Activated naive CD4-positive, alpha-beta T cell treated with anti-CD3 and anti-CD28 coated beads, Interleukin-2, amount 50 U/mL, for 16 hours (primary cell): Measurements from ENCODE around the gene CACNB4.
"Not testable (repeated sequence)": the region's sequence is repeated elsewhere in the genome, so short reads cannot be mapped to it uniquely, and the experiment has no call there.

ENCODE experiments used
- DNase-seq: peaks from one replicate; pipeline ENCODE4 v3.0.0-alpha.2; 2020

CACNB4 gene

DNA sequence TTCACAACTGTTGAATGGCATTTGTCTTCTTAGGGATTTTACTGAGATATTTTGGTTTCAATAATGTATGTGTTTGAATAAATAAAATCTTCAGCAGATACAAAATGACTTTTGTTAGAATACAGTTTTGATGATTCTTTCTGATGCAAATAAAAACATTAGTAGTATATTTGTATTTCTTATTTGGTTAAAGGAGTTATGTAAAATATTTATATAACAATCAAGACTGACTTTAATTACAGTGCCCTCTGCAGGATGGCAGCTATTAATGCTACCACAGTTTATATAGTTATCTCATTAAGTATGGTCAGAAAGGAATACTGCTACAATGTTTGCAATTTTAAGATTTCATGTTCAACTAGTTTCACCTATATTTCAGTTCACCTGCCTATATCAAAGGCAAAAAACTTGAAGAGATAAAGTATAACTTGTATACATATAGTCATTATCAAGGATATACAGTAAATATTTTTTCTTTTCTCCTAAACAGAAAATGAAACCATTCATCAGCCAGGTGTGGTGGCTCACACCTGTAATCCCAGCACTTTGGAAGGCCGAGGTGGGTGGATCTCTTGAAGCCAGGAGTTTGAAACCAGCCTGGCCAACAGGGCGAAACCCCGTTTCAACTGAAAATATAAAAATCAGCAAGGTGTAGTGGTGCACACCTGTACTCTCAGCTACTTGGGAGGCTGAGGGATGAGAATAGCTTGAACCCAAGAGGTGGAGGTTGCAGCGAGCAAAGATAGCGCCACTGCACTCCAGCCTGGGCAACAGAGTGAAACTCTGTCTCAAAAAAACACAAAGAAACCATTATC, 290.4 kb downstream of the CACNB4 start:
- no peak for DNase-seq

DNA sequence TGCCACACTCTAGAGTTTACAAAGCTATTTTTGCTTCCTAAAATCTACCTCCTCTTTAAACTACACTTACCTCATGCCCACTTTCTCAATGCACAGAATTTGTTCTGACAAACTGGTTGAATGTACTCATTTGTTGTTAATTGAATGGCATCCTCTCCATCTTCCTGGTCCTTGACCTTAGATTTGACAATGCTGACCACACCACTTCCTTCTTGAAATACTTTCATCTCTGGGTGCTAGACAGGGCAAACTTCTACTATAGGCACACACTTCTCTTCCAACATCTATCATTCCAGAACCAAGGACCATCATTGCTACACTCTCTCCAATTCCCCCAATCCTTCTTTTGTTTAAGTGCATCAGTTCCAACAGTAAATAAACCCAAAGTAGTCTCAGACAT, 292.9 kb downstream of the CACNB4 start:
- no peak for DNase-seq

DNA sequence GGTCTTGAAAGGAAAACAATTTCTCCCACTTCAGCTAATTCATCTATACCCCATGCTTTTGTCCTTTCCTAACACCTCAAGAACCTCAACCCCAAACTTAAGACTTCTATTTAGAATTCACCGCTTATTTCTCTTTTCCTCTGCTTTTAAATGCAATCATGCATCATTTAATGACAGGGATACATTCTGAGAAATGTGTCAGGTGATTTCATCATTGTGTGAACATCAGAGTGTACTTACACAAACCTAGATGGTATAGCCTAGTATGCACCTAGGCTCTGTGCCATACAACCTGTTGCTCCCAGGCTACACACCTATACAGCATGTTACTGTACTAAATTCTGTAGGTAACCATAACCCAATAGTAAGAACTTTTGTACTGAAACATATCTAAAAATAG, 293.5 kb downstream of the CACNB4 start:
- DNase-seq, result no peak

DNA sequence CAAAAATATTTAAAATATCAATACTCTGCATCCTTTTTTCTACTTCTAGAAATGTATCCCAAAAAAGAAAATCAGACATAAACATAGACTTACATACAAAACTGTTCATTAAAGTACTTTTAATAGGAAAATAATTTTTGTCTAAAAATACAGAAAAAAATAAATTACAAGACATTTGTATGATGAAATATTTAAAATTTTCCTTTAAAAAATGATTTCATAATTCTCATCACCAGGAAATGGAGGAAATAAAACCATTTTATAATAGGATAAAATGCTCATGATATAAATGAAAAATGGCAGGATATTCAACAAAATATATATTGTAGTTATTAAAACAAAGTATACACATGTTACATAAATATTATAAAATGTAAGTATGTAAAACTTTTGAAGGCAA, 295.0 kb downstream of the CACNB4 start:
- DNase-seq, result no peak

DNA sequence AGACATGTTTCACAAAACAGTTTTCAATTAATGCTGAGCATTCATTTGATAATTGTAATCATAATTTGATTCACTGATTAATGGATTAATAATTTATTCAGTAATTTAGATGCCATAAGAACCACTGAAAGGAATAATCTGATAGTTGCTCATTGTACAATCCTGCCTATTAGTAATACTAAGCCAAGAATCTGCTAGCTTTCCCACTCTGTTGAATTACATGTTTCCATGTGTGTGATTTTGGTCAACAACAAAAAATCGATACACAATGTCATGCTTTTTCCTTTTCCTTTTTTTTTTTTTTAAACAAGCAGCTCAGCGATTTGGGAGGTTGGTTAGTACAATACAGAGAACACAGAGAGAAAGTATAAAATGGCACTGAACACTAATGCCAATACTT, 296.5 kb downstream of the CACNB4 start:
- DNase-seq, result no peak

DNA sequence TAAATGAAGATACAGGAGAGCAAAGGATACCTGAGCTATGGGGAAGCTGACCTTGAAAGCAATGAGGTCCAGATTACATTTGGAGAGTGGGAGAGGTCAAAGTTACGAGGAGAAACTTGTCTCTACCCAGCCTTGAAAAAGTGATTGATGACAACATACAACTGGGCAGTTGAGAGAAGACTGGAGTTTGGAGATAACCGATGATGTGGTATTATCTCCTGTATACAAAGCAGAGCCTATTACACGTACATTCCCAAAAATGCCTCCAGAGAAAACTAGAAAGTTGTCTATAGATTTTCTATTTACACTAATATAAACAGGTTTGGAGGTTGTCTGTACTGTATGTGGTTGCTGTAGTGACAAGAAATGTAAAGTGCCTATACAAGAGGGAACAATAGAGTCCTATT, 299.0 kb downstream of the CACNB4 start:
- no peak for DNase-seq

DNA sequence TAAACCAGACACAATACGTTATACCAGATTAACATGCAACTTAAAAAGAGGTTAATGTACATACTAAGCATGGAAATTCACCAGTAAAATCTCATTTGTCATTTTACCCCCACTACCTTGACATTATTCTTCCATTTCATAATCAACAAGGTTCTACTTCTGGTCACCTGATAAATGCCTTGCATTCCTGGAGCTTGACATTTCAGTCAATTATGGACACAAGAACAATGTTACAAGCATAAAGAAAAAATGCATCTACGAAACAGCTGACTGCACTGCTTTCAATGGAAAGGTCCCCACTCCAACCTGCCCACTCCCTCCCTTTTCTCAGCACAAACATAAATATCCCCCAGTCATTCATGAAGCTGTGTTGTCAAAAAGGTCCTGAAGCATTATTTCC, 302.1 kb downstream of the CACNB4 start:
- DNase-seq, result no peak

DNA sequence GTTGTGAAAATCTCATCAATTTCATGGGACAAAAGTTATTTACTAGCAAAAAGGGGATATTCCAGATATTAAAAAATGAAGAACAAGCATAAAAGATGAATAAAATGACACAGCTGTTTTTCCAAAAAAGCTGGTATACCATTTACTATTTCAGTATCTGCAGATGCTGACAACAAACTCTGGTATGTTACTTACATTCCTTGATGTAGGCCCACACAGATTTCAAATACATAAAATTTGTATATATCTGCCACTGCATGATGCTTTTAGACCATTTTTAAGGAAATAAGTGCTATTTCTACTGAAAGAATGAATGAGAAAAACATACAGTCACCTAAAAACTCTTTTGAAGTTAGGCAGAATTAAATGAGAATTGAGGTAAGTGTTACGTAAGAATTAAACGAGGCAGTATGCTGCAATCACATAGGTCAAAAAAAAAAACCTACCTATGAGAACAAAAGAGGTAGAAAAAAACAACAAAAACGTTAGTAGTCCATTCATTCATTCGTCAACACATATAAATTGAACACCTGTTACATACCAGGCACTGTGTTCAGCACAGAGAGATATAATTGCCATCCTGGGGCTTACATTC, 303.1 kb downstream of the CACNB4 start:
- DNase-seq, result no peak

DNA sequence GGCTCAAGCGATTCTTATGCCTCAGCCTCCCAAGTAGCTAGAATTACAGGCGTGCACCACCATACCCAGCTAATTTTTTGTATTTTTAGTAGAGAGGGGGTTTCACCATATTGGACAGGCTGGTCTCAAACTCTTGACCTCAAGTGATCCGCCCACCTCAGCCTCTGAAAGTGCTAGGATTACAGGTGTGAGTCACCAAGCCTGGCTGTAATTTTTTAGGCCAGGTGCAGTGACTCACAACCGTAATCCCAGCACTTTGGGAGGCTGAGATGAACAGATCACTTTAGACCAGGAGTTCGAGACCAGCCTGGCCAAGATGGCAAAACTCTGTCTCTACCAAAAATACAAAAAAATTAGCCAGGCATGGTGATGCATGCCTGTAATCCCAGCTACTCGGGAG, 304.4 kb downstream of the CACNB4 start:
- not testable (repeated sequence) for DNase-seq

DNA sequence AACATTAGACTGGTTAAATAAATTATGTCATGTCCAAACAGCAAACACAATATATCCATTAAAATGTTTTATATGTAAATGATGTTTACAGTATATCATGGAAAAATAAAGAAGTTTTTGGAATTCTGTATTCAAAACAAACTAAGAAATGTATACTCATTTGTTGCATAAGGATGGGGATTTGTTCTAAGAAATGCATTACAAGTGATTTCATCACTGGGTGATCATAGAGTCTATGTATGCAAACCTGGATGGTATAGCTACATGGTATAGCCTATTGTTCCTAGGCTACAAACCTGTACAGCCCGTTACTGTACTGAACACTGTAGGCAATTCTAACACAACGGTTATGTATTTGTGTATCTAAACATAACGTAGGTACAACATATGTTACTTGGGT, 305.7 kb downstream of the CACNB4 start:
- no peak for DNase-seq

DNA sequence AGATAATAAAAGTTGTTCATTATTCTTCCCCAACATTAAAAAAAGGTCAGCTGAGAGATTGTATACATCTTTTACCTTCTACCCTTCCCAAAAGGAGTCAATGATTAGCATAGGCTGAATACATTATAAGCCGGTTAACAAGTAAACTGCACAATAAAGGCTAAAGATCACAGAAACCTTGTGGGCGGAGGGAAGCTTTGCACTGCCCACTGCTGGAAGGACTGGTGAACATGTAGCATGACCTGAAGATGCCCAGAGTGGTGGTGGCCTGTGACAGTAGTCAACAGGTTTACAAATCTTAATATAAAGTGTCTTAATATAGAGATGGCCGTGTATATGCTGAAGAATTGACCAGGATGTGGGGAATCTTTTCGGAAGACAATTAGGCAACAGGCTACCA, 306.3 kb downstream of the CACNB4 start:
- no peak for DNase-seq

DNA sequence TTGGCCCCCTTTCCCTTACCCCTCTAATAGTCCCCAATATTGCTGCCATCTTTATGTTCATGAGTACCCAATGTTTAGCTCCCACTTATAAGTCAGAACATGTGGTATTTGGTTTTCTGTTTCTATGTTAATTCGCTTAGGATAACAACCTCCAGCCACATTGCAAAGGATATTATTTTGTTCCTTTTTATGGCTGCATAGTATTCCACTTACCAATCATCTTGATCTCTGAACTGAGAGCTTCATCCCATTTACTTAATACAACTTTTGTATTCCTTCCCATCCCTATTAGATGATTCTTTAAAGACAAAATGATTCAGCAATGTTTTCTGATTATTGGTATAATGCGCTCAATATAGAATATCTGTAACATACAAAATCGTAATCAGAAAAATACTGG, 307.3 kb downstream of the CACNB4 start:
- no peak for DNase-seq

DNA sequence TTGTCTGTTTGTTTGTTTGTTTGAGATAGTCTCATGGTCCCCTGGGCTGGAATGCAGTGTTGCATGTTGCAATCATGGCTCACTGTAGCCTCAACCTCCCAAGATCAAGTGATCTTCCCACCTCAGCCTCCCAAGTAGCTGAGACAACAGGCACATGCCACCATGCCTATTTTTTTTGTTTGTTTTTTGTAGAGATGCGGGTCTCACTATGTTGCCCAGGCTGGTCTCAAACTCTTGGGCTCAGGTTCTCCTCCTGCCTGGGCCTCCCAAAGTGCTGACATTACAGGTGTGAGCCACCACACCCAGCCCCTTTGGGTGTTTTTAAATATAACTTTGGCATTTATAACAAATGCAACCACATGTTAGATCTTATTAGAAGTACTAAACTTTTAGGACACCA, 308.2 kb downstream of the CACNB4 start:
- DNase-seq, result no peak

DNA sequence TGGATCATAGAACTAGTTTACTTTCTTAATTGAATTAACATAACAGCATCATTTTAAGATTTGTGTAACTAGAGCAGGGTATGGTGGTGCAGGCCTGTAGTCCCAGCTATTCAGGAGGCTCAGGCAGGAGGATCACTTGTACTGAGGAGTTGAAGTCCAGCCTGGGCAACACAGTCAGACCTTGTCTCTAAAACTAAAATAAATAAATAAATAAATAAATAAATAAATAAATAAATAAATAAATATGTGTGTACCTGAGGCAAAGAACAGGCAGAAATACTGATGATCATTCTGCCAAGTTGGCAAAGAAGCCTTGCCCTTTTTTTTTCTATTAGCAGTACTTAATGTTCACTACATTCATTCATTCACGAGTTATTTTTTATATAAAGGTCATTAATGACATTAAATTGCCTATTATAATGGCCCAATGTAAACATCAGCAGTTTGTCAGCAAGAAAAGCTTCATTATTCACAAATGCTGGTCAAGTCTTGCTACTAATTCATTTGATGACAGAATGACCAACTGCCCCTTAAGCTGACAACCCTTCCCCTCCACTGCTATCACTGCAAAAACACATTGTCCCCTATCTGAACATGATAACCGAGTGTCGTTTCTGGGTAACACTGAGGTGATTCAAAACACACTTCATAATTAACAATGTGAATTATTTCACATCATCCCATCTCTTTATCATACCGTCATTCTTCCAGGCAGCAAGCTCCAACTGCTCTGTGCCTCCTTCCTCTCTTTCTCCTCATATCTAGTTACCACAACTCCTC, 309.6 kb downstream of the CACNB4 start:
- no peak for DNase-seq

DNA sequence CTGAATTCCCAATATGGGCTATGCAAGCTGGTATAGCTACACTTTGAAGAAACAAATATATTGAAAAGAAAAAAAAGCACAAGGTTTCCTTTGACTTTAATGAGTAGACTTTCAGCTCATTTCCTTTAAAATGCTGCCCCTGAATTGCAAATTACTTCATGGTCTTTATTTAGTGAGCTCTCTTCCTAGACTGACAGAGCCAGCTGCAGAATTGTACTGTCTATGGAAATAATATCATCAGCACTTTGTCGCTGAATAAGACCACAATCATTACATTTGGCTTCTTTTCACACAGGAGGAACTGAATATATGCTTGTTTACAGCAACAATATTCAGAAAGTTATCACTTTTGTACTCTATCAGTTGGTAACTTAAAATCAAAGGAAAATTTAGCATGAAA, 312.4 kb downstream of the CACNB4 start:
- DNase-seq, result no peak

DNA sequence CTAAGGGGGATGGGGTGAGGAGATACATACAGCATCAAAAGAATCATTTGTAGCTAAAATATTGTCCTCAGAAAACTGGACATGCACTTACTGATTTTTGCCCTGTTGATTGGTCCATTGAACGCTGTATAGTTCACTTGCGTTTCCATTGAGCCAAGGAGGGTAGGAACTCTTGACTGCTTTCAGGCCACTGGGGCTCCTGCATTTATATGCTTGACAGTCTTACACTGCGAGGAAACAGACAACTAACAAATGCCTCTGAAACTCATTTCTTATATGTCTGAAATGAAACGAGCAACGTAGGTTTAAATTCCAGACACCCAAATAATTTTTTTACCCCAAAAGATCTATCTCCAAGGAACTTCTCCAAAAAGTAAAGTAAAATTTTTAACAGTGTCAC, 312.8 kb downstream of the CACNB4 start:
- DNase-seq, result no peak

DNA sequence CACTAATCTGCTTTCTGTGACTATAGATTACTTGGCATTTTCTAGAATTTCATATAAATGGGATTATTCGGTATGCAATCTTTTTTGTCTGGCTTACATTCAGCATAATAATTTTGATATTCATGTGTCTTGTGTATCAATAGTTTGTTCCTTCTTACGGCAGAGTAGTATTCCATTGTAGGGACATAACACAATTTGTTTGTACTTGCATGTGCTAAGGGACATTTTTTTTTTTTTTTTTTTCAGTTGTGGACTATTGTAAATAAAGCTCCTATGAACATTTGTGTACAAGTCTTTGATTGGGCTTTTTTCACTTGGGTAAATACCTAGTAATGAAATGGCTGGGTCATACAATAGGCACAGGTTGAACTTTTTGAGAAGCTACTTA, 315.7 kb downstream of the CACNB4 start:
- DNase-seq, result no peak
